ENCODE data around the gene LY6G5C. TPM values are rescaled to one million over a fixed set of nuclear protein-coding genes. Genes with fewer than 3 reads are reported as not detected.

LY6G5C gene
- polyA plus RNA-seq, 1 donor (not counting 4 experiments of a cell fraction or from before 2014, with no cell fraction given), result 0.58 TPM

DNA sequence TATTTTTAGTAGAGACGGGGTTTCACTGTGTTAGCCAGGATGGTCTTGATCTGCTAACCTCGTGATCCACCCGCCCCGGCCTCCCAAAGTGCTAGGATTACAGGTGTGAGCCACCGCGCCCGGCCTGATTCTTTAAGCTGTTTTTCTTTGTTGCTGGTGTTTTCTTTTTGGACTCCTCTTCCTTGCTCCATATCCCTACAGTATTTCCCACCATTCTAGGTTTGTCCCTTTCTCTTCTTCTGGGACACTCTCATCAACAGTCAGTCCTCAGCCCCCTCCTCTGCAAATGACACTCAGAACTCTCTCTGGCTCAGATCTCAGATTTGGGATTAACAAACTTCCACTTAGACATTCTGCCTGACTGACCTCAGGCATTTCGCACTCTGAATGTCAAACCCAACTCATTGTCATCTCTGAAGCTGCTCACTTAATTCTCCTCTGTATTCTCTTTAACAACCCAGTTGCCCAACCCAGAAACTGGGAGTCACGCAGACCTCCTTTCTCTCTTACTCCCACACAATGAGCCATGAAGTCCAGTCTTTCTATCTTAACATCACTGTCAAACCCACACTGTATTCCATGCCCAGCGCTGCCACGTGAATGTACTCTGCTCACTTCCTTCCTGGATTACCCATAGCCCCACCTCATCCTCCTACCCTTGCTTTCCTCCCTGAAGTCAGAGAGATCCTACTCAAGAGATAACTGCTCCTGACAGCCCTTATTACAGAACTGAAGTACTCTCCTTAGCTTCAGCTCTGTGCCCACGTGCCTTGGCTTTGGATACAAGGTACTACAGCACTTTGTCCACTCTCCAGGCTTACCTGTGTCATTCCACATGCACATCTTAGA lies 44.9 kb upstream of the LY6G5C start:
- no peak for FAIRE-seq
- no peak overlapping the region for H3K27ac ChIP-seq (ENCODE audit: control insufficient read depth, insufficient read depth, low read length)
- H3K27me3 ChIP-seq (ENCODE audit: control insufficient read depth, extremely low read depth, insufficient read depth, low read length), result no peaks in the 10 kb centered on the region
- H3K9ac ChIP-seq (ENCODE audit: control insufficient read depth, extremely low read depth, insufficient read depth, low read length), result no peak overlapping the region
- no peak overlapping the region for H3K4me3 ChIP-seq (ENCODE audit: control insufficient read depth in 2 of 3, extremely low read depth in 1 of 3, insufficient read depth in 2 of 3, low read depth in 1 of 3, low read length in 3 of 3)
- no peaks in the 10 kb centered on the region for H3K9me3 ChIP-seq (ENCODE audit: control insufficient read depth, low read depth, low read length)
- no peak for DNase-seq (ENCODE audit: low read depth, low spot score)
- peaks cover 5 to 6% of the 10 kb centered on the region in 2 experiments for H3K36me3 ChIP-seq (ENCODE audit: control insufficient read depth in 2 of 2, extremely low read depth in 1 of 2, insufficient read depth in 2 of 2, low read length in 2 of 2)
- dilution Hi-C loops (cut with MboI; ENCODE audit: extremely low pct_ligation_motif_present, low sequenced_read_pairs), result no loop called here
- H2AFZ ChIP-seq (ENCODE audit: control insufficient read depth, low read length), result no peak overlapping the region
- peaks cover 3% of the 10 kb centered on the region for H4K20me1 ChIP-seq (ENCODE audit: control insufficient read depth, extremely low read depth, insufficient read depth, low read length)
- H3K4me1 ChIP-seq (ENCODE audit: control insufficient read depth, extremely low read depth, insufficient read depth, low read length), result peaks cover 9% of the 10 kb centered on the region
- TF ChIP-seq, protein P1, sequence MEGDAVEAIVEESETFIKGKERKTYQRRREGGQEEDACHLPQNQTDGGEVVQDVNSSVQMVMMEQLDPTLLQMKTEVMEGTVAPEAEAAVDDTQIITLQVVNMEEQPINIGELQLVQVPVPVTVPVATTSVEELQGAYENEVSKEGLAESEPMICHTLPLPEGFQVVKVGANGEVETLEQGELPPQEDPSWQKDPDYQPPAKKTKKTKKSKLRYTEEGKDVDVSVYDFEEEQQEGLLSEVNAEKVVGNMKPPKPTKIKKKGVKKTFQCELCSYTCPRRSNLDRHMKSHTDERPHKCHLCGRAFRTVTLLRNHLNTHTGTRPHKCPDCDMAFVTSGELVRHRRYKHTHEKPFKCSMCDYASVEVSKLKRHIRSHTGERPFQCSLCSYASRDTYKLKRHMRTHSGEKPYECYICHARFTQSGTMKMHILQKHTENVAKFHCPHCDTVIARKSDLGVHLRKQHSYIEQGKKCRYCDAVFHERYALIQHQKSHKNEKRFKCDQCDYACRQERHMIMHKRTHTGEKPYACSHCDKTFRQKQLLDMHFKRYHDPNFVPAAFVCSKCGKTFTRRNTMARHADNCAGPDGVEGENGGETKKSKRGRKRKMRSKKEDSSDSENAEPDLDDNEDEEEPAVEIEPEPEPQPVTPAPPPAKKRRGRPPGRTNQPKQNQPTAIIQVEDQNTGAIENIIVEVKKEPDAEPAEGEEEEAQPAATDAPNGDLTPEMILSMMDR (optimal IDR thresholded peaks at IDR 0.05 in 1 of 3, IDR thresholded peaks at IDR 0.05 in 1 of 3, conservative IDR thresholded peaks at IDR 0.05 in 1 of 3; ENCODE audit: extremely low read depth in 1 of 3, insufficient read depth in 2 of 3, low read length in 3 of 3), result no peak
- TF ChIP-seq EZH2 (IDR thresholded peaks at IDR 0.05; ENCODE audit: low read length), result no peak
- H3K9me1 ChIP-seq (ENCODE audit: control insufficient read depth, extremely low read depth, insufficient read depth, low read length), result no peaks in the 10 kb centered on the region
- no peak overlapping the region for H3K4me2 ChIP-seq (ENCODE audit: control insufficient read depth, extremely low read depth, insufficient read depth, low read depth, low read length)
- H3K79me2 ChIP-seq (ENCODE audit: control insufficient read depth, insufficient read depth, low read length), result no peaks in the 10 kb centered on the region

DNA sequence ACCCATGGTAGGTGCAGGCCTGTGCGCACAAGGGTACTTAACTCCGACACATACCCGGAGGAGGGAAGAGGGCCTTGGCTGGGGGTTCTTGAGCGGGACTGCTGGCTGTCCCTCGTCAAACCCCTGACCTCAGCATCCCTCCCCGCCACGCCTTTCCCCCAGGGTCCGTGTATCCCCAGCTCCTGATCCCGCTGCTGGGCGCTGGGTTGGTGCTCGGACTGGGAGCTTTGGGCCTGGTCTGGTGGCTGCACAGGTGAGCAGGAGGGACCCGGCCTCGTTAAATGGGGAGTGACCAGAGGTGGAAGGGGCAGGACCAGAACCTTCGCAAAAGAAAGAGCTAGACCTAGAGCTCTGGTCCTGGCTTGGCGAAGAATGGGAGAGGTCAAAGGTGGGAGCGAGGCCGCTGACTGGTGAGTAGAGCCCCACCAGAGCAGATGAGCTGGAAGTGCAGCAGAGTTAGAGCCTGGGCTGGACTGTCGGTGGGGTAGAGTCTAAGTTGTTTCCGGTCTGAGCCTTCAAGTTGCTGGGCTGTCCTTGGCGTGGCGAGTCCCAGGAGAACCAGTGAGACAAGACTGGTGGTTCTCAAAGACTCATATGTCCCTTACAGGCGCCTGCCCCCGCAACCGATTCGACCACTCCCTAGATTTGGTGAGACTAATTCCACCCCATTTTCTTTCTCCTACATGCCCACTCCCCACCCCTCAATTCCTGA lies 43.3 kb upstream of the LY6G5C start:
- Histone ChIP-seq H3K9me3 (ENCODE audit: control insufficient read depth, low read depth, low read length) (no peaks in the 10 kb centered on the region), H3K27ac (ENCODE audit: control insufficient read depth, insufficient read depth, low read length) (no peak overlapping the region), H3K36me3 (ENCODE audit: control insufficient read depth in 2 of 2, extremely low read depth in 1 of 2, insufficient read depth in 2 of 2, low read length in 2 of 2) (peaks cover 3 to 5% of the 10 kb centered on the region in 2 experiments), H3K4me3 (ENCODE audit: control insufficient read depth in 2 of 3, extremely low read depth in 1 of 3, insufficient read depth in 2 of 3, low read depth in 1 of 3, low read length in 3 of 3) (no peak overlapping the region), H3K27me3 (ENCODE audit: control insufficient read depth, extremely low read depth, insufficient read depth, low read length) (no peaks in the 10 kb centered on the region), H3K4me1 (ENCODE audit: control insufficient read depth, extremely low read depth, insufficient read depth, low read length) (peaks cover 13% of the 10 kb centered on the region), H3K9ac (ENCODE audit: control insufficient read depth, extremely low read depth, insufficient read depth, low read length) (no peak overlapping the region), H3K4me2 (ENCODE audit: control insufficient read depth, extremely low read depth, insufficient read depth, low read depth, low read length) (no peak overlapping the region), H4K20me1 (ENCODE audit: control insufficient read depth, extremely low read depth, insufficient read depth, low read length) (no peaks in the 10 kb centered on the region), H3K9me1 (ENCODE audit: control insufficient read depth, extremely low read depth, insufficient read depth, low read length) (peaks cover 2% of the 10 kb centered on the region), H2AFZ (ENCODE audit: control insufficient read depth, low read length) (no peak overlapping the region), H3K79me2 (ENCODE audit: control insufficient read depth, insufficient read depth, low read length) (no peaks in the 10 kb centered on the region)
- FAIRE-seq (no peak), DNase-seq (ENCODE audit: low read depth, low spot score) (no peak)
- TF ChIP-seq, protein P1 (optimal IDR thresholded peaks at IDR 0.05 in 1 of 3, IDR thresholded peaks at IDR 0.05 in 1 of 3, conservative IDR thresholded peaks at IDR 0.05 in 1 of 3; ENCODE audit: extremely low read depth in 1 of 3, insufficient read depth in 2 of 3, low read length in 3 of 3), result no peak
- no peak for TF ChIP-seq EZH2 (IDR thresholded peaks at IDR 0.05; ENCODE audit: low read length)
- dilution Hi-C loops (cut with MboI; ENCODE audit: extremely low pct_ligation_motif_present, low sequenced_read_pairs), result no loop called here

All from keratinocyte (primary cell).